Panc1 (cell line): ENCODE results near the gene ZNF248. TPM values are rescaled to one million over a fixed set of nuclear protein-coding genes. Genes with fewer than 3 reads are reported as not detected.

ENCODE experiments used
- ATAC-seq: fragments of 200-7000 bp; cut with Tn5 transposase; 2 replicates; pipeline ENCODE4 v1.9.1; 2020; ENCODE audit warnings: mild to moderate bottlenecking, moderate library complexity
- BruUV-seq: library from RNA; stranded (reverse); fragments of 400-500 nt; replicated peaks from 2 replicates; lab custom pipeline; 2021; lab: Mats Ljungman, UMichigan
- CTCF ChIA-PET: fragments of 300-600 bp; sonication (Branson Sonifier 250); formaldehyde crosslinking; loops from one replicate; lab custom pipeline; 2022; ENCODE audit warnings: antibody characterized with exemption; lab: Charles Lee
- POLR2A ChIA-PET: fragments of 300-600 bp; sonication (Branson Sonifier 250); formaldehyde crosslinking; loops from one replicate; lab custom pipeline; 2022; ENCODE audit warnings: antibody characterized with exemption; lab: Charles Lee
- DNase-seq: peaks from one replicate; pipeline ENCODE4 v3.0.0-alpha.2; 2010; ENCODE audit warnings: low read depth, low spot score
- H3K27ac ChIP-seq: 2 replicates; pipeline ENCODE4 v1.5.1; 2011; ENCODE audit warnings: mild to moderate bottlenecking, low read length, inconsistent platforms
- H3K27me3 ChIP-seq: fragments of 200-500 bp; sonication (Bioruptor generic); 2 replicates; pipeline ENCODE4 v1.6.0; 2014; ENCODE audit warnings: low read length, inconsistent platforms; ENCODE audit not compliant: control insufficient read depth, insufficient read depth
- H3K36me3 ChIP-seq: fragments of 200-500 bp; sonication (Bioruptor generic); 2 replicates; pipeline ENCODE4 v1.5.1; 2014; ENCODE audit warnings: inconsistent platforms, mild to moderate bottlenecking, low read length, moderate library complexity; ENCODE audit not compliant: control insufficient read depth, insufficient read depth
- H3K4me1 ChIP-seq: 2 replicates; pipeline ENCODE4 v1.5.1; 2011; ENCODE audit warnings: inconsistent platforms, mild to moderate bottlenecking, low read length, moderate library complexity; ENCODE audit not compliant: control insufficient read depth, insufficient read depth
- H3K4me3 ChIP-seq, 2 experiments: 2 replicates each; pipeline ENCODE4 v1.5.1; 2011 to 2012; ENCODE audit warnings: low read depth in 2 of 2, low read length in 2 of 2, mild to moderate bottlenecking in 2 of 2, inconsistent platforms in 1 of 2, moderate library complexity in 1 of 2
- H3K9me3 ChIP-seq: fragments of 200-500 bp; sonication (Bioruptor generic); 2 replicates; pipeline ENCODE4 v1.5.1; 2014; ENCODE audit warnings: low read depth, mild to moderate bottlenecking, inconsistent platforms, low read length, moderate library complexity; ENCODE audit not compliant: control insufficient read depth, insufficient read depth
- POLR2AphosphoS5 ChIP-seq: IDR thresholded peaks from 2 replicates; pipeline ENCODE4 v1.6.1; 2012; ENCODE audit warnings: mild to moderate bottlenecking, low read depth, low read length, moderate library complexity
- SIN3A ChIP-seq: IDR thresholded peaks from 2 replicates; pipeline ENCODE4 v1.6.1; 2012; ENCODE audit warnings: low read depth, mild to moderate bottlenecking, low read length, moderate library complexity, borderline replicate concordance; ENCODE audit not compliant: insufficient read depth
- TCF7L2 ChIP-seq: IDR thresholded peaks from 2 replicates; pipeline ENCODE4 v1.6.1; 2011; ENCODE audit warnings: mild to moderate bottlenecking, low read depth, low read length, inconsistent platforms
- in situ Hi-C: cut with HindIII; loops from 2 replicates; pipeline ENCODE4 v1.10.0; 2016; ENCODE audit warnings: low sequenced_read_pairs, low pct_unique_long_range_greater_than_20kb
- intact Hi-C: fragments of 100-400 bp; cut with micrococcal nuclease; formaldehyde crosslinking; loops from one replicate; pipeline ENCODE4 v1.10.0; 2022; ENCODE audit not compliant: unreplicated experiment
- total RNA-seq: library from RNA; stranded (reverse); gene quantifications from one replicate; pipeline ENCODE4 v1.2.1, GENCODE V29; 2021; ENCODE audit not compliant: unreplicated experiment
- TF ChIP-seq, protein P1 (sequence below): fragments of 450-650 bp; IDR thresholded peaks from 2 replicates; pipeline ENCODE4 v1.5.1; 2017; ENCODE audit warnings: mild to moderate bottlenecking
- TF ChIP-seq, protein P2 (sequence below), 2 experiments: IDR thresholded peaks; 2 replicates each; pipeline ENCODE4 v1.6.1; 2011 to 2012; ENCODE audit warnings: low read depth in 2 of 2, control low read depth in 1 of 2, low read length in 1 of 2, mild to moderate bottlenecking in 1 of 2, moderate library complexity in 1 of 2; ENCODE audit not compliant: insufficient read depth in 1 of 2

Gene ZNF248
- total RNA-seq, 1 experiment from 2014 or later, result 8.1 TPM

DNA sequence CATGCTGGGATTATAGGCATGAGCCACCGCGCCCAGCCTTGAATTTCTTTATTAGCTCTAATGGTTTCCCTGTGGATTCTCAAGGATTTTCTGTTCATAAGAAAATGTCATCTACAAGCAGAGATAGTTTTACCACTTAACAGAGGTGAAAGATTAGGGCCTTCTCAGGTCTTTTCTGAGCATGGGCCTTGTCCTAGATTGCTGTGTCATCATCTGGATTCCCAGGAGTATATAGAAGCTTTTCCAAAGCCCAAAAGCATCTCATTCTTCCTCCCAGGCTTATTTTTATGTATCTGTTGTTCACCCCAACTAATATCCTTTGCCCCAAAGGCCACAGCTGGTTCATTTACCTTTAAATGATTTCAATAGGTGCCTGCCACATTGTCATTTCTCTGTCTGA is 13.7 kb upstream of the ZNF248 start:
- Histone ChIP-seq H3K36me3 (no peaks in the 10 kb centered on the region), H3K4me1 (no peaks in the 10 kb centered on the region), H3K4me3 (no peak overlapping the region), H3K27me3 (no peaks in the 10 kb centered on the region), H3K27ac (no peak overlapping the region), H3K9me3 (no peaks in the 10 kb centered on the region)
- in situ Hi-C loops (no loop called here), intact Hi-C loops (no loop called here)
- DNase-seq, result no peak
- TF ChIP-seq, protein P1, sequence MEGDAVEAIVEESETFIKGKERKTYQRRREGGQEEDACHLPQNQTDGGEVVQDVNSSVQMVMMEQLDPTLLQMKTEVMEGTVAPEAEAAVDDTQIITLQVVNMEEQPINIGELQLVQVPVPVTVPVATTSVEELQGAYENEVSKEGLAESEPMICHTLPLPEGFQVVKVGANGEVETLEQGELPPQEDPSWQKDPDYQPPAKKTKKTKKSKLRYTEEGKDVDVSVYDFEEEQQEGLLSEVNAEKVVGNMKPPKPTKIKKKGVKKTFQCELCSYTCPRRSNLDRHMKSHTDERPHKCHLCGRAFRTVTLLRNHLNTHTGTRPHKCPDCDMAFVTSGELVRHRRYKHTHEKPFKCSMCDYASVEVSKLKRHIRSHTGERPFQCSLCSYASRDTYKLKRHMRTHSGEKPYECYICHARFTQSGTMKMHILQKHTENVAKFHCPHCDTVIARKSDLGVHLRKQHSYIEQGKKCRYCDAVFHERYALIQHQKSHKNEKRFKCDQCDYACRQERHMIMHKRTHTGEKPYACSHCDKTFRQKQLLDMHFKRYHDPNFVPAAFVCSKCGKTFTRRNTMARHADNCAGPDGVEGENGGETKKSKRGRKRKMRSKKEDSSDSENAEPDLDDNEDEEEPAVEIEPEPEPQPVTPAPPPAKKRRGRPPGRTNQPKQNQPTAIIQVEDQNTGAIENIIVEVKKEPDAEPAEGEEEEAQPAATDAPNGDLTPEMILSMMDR, result no peak
- TF ChIP-seq, protein P2, sequence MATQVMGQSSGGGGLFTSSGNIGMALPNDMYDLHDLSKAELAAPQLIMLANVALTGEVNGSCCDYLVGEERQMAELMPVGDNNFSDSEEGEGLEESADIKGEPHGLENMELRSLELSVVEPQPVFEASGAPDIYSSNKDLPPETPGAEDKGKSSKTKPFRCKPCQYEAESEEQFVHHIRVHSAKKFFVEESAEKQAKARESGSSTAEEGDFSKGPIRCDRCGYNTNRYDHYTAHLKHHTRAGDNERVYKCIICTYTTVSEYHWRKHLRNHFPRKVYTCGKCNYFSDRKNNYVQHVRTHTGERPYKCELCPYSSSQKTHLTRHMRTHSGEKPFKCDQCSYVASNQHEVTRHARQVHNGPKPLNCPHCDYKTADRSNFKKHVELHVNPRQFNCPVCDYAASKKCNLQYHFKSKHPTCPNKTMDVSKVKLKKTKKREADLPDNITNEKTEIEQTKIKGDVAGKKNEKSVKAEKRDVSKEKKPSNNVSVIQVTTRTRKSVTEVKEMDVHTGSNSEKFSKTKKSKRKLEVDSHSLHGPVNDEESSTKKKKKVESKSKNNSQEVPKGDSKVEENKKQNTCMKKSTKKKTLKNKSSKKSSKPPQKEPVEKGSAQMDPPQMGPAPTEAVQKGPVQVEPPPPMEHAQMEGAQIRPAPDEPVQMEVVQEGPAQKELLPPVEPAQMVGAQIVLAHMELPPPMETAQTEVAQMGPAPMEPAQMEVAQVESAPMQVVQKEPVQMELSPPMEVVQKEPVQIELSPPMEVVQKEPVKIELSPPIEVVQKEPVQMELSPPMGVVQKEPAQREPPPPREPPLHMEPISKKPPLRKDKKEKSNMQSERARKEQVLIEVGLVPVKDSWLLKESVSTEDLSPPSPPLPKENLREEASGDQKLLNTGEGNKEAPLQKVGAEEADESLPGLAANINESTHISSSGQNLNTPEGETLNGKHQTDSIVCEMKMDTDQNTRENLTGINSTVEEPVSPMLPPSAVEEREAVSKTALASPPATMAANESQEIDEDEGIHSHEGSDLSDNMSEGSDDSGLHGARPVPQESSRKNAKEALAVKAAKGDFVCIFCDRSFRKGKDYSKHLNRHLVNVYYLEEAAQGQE (IDR thresholded peaks at IDR 0.05; ENCODE audit: insufficient read depth in 1 of 2, low read depth in 2 of 2, low read length in 1 of 2), result no peak
- TF ChIP-seq TCF7L2 (no peak), POLR2AphosphoS5 (no peak), SIN3A (no peak)
- POLR2A ChIA-PET, result no interaction called here
- no peak for ATAC-seq
- BruUV-seq, result no TSS peak
- CTCF ChIA-PET, result no interaction called here

DNA sequence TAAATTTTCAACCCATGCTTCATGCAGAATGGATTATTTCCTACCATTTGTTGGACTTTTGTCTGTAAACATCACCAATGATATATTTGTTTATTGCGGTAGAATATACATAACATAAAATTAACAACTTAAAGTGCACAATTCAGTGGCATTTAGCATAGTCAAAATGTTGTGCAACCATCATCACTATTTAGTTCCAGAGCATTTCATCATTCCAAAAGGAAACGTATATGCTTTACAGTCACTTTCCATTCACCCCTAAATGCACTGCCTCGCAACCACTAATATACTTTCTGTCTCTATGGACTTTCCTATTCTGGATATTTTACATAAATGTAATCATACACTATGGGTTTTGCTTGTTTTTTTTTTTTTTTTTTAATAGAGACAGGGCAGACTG is 11.4 kb upstream of the ZNF248 start:
- no peaks in the 10 kb centered on the region for H3K9me3 ChIP-seq
- H3K27me3 ChIP-seq, result no peaks in the 10 kb centered on the region
- intact Hi-C loops, result no loop called here
- ChIA-PET CTCF (no interaction called here), POLR2A (no interaction called here)
- TF ChIP-seq, protein P2 (IDR thresholded peaks at IDR 0.05; ENCODE audit: insufficient read depth in 1 of 2, low read depth in 2 of 2, low read length in 1 of 2), result no peak
- TF ChIP-seq POLR2AphosphoS5 (no peak), SIN3A (no peak)
- TF ChIP-seq, protein P1, result no peak
- DNase-seq, result no peak
- ATAC-seq, result no peak
- BruUV-seq, result no TSS peak
- no peaks in the 10 kb centered on the region for H3K4me1 ChIP-seq
- no peaks in the 10 kb centered on the region for H3K36me3 ChIP-seq
- no peak overlapping the region for H3K27ac ChIP-seq
- no peak overlapping the region for H3K4me3 ChIP-seq
- in situ Hi-C loops, result no loop called here
